GM23338 (cell line): ENCODE results near the gene ANO7. TPM values are rescaled to one million over a fixed set of nuclear protein-coding genes. Genes with fewer than 3 reads are reported as not detected.

Experiments
- ATAC-seq: fragments of 200-7000 bp; cut with Tn5 transposase; 3 replicates; pipeline ENCODE4 v1.9.1; 2020
- DNase-seq: peaks from one replicate; pipeline ENCODE4 v3.0.0-alpha.2; 2015; ENCODE audit warnings: low spot score
- H2AFZ ChIP-seq: fragments of 200-600 bp; sonication (generic); 2 replicates; pipeline ENCODE4 v1.8.0; 2016; ENCODE audit warnings: antibody characterized with exemption, mild to moderate bottlenecking, moderate library complexity
- H3F3A ChIP-seq: fragments of 200-600 bp; sonication (generic); replicated peaks from 2 replicates; pipeline ENCODE4 v1.8.0; 2017; ENCODE audit warnings: antibody characterized with exemption, mixed run types, low read depth
- H3K27ac ChIP-seq: fragments of 200-600 bp; sonication (generic); 2 replicates; pipeline ENCODE4 v1.6.1; 2016; ENCODE audit warnings: low read depth
- H3K27me3 ChIP-seq: fragments of 200-600 bp; sonication (generic); 2 replicates; pipeline ENCODE4 v1.8.0; 2016; ENCODE audit warnings: mild to moderate bottlenecking, mixed run types, moderate library complexity; ENCODE audit not compliant: insufficient read depth
- H3K36me3 ChIP-seq: fragments of 200-600 bp; sonication (generic); 2 replicates; pipeline ENCODE4 v1.8.0; 2016; ENCODE audit warnings: mild to moderate bottlenecking; ENCODE audit not compliant: insufficient read depth
- H3K4me1 ChIP-seq: fragments of 200-600 bp; sonication (generic); 2 replicates; pipeline ENCODE4 v1.8.0; 2016; ENCODE audit warnings: mild to moderate bottlenecking, moderate library complexity; ENCODE audit not compliant: insufficient read depth
- H3K4me2 ChIP-seq: fragments of 200-600 bp; sonication (generic); 2 replicates; pipeline ENCODE4 v1.7.1; 2017; ENCODE audit warnings: mixed run types
- H3K4me3 ChIP-seq: fragments of 200-600 bp; sonication (generic); 2 replicates; pipeline ENCODE4 v1.6.1; 2016; ENCODE audit warnings: mixed run types
- H3K79me2 ChIP-seq: fragments of 200-600 bp; sonication (generic); replicated peaks from 2 replicates; pipeline ENCODE4 v1.8.0; 2017; ENCODE audit warnings: mild to moderate bottlenecking; ENCODE audit not compliant: insufficient read depth
- H3K9me2 ChIP-seq: fragments of 200-600 bp; sonication (generic); 2 replicates; pipeline ENCODE4 v1.8.0; 2017; ENCODE audit not compliant: insufficient read depth
- H4K20me1 ChIP-seq: fragments of 200-600 bp; sonication (generic); replicated peaks from 2 replicates; pipeline ENCODE4 v1.8.0; 2017; ENCODE audit warnings: mild to moderate bottlenecking; ENCODE audit not compliant: insufficient read depth
- H3K27ac Mint-ChIP-seq: 2 replicates; pipeline ENCODE4 v1.8.0; 2020; ENCODE audit warnings: inconsistent platforms, mild to moderate bottlenecking, moderate library complexity, mixed read lengths
- H3K27me3 Mint-ChIP-seq: 3 replicates; pipeline ENCODE4 v1.8.0; 2022; ENCODE audit warnings: low read depth, mild to moderate bottlenecking, moderate library complexity, mixed read lengths, inconsistent platforms; ENCODE audit not compliant: insufficient read depth, poor library complexity
- H3K36me3 Mint-ChIP-seq: 3 replicates; pipeline ENCODE4 v1.8.0; 2021; ENCODE audit warnings: low read depth, mild to moderate bottlenecking, inconsistent platforms, moderate library complexity, mixed read lengths
- H3K4me1 Mint-ChIP-seq: 3 replicates; pipeline ENCODE4 v1.8.0; 2020; ENCODE audit warnings: mild to moderate bottlenecking, inconsistent platforms, mixed read lengths
- H3K4me3 Mint-ChIP-seq: 3 replicates; pipeline ENCODE4 v1.8.0; 2021; ENCODE audit warnings: moderate library complexity, mild to moderate bottlenecking, inconsistent platforms, mixed read lengths
- H3K9me3 Mint-ChIP-seq: 3 replicates; pipeline ENCODE4 v1.8.0; 2020; ENCODE audit warnings: moderate library complexity, mild to moderate bottlenecking, inconsistent platforms, mixed read lengths
- ETS1 ChIP-seq: IDR thresholded peaks from 2 replicates; pipeline ENCODE4 v1.6.1; 2016; ENCODE audit warnings: antibody characterized with exemption
- ZNF331 ChIP-seq: fragments of 250-450 bp; sonication (Bioruptor Pico); IDR thresholded peaks from 2 replicates; pipeline ENCODE4 v1.5.0; 2020; ENCODE audit warnings: low read depth, mild to moderate bottlenecking, moderate library complexity
- ZNF462 ChIP-seq: fragments of 250-450 bp; sonication (Bioruptor Pico); IDR thresholded peaks from 2 replicates; pipeline ENCODE4 v1.5.0; 2020; ENCODE audit warnings: mild to moderate bottlenecking, moderate library complexity
- polyA plus RNA-seq: library from polyadenylated mRNA; unstranded; fragments of >200 nt; fragmentation: Nextera tagmentation; extraction: Ambion mirVana; gene quantifications from 2 replicates; pipeline ENCODE4 v1.2.1, GENCODE V29; 2016
- total RNA-seq: library from RNA; depleted of rRNA; stranded (reverse); fragments of >200 nt; shearing (Covaris generic); gene quantifications from 2 replicates; pipeline ENCODE4 v1.2.3, GENCODE V29; 2014
- TF ChIP-seq, protein P1 (sequence below), 2 experiments: fragments of 200-600 bp in 1 of 2; sonication (generic) in 1 of 2; conservative IDR thresholded peaks; 2 replicates each; pipeline versions ENCODE4 v1.5.1 to v1.6.1; 2016 to 2017; ENCODE audit warnings: antibody characterized with exemption in 2 of 2, low read depth in 2 of 2, mild to moderate bottlenecking in 2 of 2, moderate library complexity in 1 of 2

The ANO7 gene
- total and polyA plus RNA-seq, 2 experiments from 2014 or later, result 3.6 to 5.1 TPM

DNA sequence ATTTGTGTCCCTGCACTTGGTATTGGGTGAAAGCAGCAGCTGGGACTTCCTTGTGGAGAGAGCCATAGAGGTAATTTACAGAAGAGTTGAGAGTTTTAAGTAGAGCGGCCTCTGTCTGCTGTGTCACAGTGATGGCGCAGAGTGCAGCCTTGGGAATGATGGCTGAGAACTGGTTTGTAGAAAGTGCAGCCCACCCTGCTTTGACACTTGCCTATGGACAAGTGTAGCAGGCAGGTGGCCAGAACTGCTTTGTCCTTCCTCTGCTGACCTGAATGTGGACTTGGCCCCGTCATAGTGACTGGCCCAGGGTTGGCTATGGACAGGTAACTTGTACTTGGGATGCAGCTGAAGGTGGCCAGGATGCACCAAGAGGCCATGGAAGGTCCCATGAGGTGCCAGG is 6.4 kb upstream of the ANO7 start (continued):
- TF ChIP-seq ETS1 (no peak), ZNF331 (CRISPR knock-in tag) (no peak)
- TF ChIP-seq, protein P1, sequence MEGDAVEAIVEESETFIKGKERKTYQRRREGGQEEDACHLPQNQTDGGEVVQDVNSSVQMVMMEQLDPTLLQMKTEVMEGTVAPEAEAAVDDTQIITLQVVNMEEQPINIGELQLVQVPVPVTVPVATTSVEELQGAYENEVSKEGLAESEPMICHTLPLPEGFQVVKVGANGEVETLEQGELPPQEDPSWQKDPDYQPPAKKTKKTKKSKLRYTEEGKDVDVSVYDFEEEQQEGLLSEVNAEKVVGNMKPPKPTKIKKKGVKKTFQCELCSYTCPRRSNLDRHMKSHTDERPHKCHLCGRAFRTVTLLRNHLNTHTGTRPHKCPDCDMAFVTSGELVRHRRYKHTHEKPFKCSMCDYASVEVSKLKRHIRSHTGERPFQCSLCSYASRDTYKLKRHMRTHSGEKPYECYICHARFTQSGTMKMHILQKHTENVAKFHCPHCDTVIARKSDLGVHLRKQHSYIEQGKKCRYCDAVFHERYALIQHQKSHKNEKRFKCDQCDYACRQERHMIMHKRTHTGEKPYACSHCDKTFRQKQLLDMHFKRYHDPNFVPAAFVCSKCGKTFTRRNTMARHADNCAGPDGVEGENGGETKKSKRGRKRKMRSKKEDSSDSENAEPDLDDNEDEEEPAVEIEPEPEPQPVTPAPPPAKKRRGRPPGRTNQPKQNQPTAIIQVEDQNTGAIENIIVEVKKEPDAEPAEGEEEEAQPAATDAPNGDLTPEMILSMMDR (conservative IDR thresholded peaks at IDR 0.05; ENCODE audit: low read depth in 2 of 2), result no peak

GRCh38 chr2:241182531-241183133 is 5.8 kb upstream of the ANO7 start:
- Mint-ChIP-seq H3K4me3 (no peak overlapping the region), H3K9me3 (no peaks in the 10 kb centered on the region), H3K36me3 (no peaks in the 10 kb centered on the region), H3K27me3 (peaks cover 7% of the 10 kb centered on the region), H3K4me1 (peaks cover 16% of the 10 kb centered on the region), H3K27ac (no peak overlapping the region)
- no peak for TF ChIP-seq ZNF462 (CRISPR knock-in tag)
- no peaks in the 10 kb centered on the region for H3K27me3 ChIP-seq
- no peaks in the 10 kb centered on the region for H3K9me2 ChIP-seq
- no peak for DNase-seq
- ATAC-seq, result no peak
- H2AFZ ChIP-seq, result no peak overlapping the region
- no peaks in the 10 kb centered on the region for H3K36me3 ChIP-seq
- H3K4me2 ChIP-seq, result no peak overlapping the region
- H3K79me2 ChIP-seq, result no peaks in the 10 kb centered on the region
- H3K4me3 ChIP-seq, result no peak overlapping the region
- H3F3A ChIP-seq, result no peaks in the 10 kb centered on the region
- no peak overlapping the region for H3K27ac ChIP-seq
- no peaks in the 10 kb centered on the region for H4K20me1 ChIP-seq
- no peaks in the 10 kb centered on the region for H3K4me1 ChIP-seq
